DMS 273 (cell line): ENCODE results near the gene NKAPL.
A peak's percentile ranks its signal among the peaks of the same experiment; 100 is the strongest.

ENCODE experiments used
- DNase-seq: peaks from one replicate; lab custom pipeline; 2025; ENCODE audit not compliant: unreplicated experiment; lab: John Stamatoyannopoulos, UW

NKAPL gene

DNA sequence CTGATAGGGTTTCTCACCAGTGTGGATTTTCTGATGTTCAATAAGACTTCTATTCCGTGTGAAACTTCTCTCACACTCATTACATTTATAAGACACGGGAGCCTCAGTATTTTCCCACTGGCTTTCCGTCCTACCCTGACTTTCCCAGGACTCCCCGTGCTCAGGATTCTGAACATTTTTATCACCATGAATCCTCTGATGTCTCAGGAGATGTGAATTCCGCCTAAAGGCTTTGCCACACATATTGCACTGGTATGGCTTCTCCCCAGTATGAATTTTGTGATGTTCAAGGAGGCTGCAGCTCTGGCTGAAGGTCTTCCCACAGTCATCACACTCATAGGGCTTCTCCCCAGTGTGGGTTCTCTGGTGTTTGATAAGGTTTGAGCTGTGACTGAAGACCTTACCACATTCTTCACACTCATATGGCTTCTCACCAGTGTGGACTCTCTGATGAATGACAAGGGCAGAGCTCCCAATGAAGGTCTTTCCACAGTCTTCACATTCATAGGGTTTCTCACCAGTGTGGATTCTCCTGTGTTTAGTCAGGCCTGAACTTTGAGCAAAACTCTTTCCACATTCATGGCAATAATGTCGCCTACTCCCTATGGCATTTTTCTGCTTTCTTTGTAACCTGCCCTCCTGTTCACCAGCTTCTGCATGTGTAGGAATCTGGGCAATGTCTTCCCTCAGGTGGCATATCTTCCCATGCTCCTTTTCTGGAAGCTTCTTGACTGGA lies 13.7 kb upstream of the NKAPL start:
- DNase-seq: no peak

DNA sequence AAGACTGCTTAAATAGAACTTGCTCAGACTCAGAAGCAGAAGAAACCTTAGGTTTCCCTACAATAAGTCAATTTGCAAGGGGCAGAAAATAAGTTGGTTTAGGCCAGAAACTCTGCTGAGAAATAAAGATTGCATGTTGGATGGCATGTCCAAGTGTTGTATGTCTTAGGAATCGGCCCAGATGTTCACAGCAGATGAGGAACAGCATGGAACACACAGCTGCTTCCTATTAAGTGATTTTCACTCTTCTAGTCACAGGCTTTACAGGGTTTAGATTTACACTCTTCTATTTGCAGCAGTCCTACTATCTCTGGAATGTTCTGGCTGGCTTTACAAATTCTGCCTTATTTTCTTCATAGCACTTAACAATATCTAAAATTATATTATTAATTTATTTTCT lies 10.2 kb upstream of the NKAPL start:
- no peak for DNase-seq

DNA sequence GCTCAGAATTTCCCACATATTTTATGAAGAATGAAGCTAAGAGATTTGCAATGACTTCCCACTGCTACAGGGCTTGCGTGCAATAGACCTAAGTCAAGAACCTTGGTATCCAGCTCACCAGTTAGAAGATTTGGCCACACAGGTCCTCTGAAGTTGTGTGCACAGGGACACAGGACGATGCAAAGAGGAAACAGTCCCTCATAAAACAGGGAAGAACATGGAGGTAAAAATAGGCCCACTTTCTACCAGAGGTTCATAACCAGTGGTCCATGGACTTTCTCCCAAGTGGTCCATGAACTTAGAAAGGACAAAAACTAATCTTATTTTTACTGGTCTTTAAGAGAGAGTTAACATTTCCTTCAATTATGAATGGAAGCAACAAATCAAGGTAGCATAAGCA lies 8.3 kb upstream of the NKAPL start:
- no peak for DNase-seq

DNA sequence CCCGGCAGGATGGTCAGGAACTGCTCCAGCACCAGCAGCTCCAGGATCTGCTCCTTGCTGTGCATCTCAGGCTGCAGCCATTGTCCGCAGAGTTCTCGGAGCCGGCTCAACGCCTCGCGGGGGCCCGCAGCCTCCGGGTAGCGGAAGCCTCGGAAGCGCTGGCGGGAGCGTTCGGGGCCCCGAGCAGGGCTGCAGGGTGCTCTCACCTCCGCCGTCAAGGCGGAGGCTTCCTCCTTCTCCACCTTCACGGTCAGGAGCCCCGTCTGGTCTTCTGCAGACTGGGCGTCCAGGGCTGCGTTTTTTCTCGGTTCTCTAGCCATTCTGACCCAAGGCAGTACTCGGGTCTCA lies 7.5 kb upstream of the NKAPL start:
- DNase-seq: peak; percentile 47

DNA sequence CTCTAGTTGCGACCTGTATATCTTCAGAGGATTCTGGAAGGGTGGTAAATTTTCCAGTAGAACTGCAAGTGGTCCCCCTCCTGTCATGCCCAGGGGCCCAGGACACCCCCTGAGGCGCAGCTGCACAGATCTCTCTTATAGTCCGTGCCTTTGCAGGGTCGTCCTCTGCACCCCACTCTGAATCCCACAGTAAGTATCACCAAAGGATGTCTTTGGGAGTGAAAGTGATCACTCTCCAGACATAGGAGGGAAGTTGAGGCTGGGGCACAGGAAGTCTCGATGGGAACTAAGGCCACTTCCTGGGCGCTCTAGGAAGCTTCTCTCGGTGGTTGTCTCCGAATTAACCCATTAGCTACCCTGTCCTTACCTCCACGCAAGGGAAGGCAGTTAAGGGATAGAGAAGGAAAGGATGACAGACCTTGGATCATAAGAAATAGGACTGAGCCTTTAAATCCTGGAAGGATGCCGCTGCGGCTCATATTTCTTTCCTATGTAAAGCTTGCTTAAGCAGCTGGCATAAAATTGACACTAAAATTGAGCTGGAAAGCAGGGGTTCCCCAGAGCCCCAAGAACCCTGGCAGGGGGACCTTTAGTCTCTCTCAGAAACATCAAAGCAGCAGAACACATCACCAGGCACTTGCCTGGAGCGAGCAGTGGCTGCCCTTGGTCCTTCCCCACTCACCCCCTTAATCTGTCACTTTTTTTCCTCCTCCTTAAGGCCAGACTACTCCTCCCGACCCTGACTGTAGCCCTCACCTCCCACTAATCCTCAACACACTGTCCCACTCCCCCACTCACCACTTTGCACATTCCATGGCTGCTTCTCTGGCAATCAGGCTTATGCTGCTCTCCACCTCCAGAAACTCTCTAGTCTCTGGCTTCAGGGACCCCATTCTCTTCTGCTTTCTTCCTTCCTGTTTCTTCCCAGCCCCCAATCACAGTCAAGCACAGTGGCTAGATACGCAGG lies 6.8 kb upstream of the NKAPL start, which contains the start of gene ZKSCAN4:
Gene ZKSCAN4 (minus strand): TSS at position 261 of the 967 bp plus-strand sequence. CDS start 289 bp downstream, outside the sequence.
- peak; percentile 96 for DNase-seq

DNA sequence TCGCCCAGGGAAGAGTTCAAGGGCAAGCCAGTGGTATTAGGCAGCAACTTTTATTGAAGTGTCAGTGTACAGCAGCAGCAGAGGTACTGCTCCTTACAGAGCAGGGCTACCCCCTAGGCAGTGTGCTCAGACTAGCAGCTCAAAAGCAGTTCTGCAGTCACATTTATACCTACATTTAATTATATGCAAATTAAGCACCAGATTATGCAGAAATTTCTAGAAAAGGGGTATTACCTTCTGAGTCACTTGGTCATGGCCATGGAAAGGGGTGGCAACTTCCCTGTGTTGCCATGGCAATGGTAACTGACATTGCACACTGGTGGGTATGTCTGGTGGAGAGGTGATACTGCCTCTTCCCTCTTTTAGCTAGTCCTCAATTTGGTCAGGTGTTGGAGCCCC lies 5.0 kb upstream of the NKAPL start:
- no peak for DNase-seq

DNA sequence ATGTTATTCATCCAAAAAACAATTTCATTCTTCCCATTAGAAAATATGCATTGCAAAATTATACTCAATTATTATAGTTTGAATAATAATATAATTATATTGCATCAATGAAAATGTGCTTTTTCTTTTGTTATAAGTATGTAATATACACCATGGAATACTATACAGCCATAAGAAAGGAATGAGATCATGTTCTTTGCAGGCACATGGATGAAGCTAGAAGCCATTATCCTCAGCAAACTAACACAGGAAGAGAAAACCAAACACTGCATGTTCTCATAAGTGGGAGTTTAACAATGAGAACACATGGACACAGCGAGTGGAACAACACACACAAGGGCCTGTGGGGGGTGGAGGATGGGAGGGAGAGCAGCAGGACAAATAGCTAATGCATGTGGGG lies 2.1 kb upstream of the NKAPL start:
- DNase-seq: no peak

DNA sequence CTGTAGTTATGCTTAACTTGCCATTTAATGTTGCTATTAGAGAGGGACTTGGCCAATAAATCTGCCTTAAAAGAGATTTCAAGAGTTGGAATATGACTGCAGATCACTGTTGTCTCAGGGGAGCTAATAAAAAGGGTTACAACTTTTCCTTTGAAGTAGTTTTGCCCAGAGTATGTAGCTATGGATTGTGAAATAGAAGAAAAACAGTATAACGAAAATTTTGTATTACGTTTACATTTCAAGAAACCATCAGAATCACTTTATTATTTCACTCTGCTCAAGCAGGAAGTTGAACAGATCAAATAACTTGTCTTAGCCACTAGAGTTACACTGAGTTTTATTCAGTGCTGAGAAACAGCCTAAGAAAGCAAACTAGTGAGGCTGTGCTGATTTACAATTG lies 4.8 kb downstream of the NKAPL start:
- no peak for DNase-seq

DNA sequence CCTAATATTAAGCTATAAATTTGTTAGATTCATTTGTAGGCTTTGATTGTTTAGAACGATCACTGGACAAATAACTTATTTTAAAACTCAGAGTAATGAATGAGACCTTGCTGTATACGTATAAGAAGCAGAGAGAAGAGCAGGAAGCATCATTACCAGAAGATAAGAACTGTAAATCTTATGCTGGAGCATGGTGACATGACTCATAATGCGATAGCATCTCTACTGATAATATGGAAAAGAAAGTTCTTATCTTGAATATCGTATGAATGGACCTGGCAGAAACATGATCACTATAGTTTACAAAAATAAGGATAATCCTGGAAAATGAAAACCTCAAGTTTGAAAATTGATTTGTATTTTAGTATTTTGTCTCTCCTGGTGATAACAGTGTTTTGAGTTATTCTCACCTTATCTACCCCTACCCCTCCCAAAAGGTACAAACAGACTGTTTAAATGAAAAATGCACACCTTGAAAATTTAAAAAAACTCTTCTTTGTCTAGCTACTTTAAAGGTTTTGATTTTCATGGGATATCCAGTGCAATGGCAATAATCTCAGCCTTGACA lies 5.8 kb downstream of the NKAPL start:
- no peak for DNase-seq

DNA sequence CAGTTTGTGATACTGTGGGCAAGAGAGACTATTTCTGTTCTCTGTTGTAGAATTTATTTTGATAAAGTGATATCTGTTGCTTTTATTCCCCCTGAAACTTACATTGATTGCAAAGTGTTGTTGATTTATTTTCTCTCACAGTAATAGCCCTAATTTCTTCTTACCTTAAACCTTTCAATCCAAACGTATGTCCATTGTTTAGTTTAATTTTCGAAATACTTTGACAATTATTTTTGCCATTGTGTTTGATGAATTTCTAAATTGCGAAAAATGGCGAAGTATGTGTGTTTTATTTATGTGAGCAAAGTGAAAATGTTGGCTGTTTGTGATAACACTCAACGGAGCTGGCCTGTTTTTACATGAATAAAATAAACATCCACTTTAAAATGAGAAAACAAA lies 7.5 kb downstream of the NKAPL start:
- DNase-seq: no peak

DNA sequence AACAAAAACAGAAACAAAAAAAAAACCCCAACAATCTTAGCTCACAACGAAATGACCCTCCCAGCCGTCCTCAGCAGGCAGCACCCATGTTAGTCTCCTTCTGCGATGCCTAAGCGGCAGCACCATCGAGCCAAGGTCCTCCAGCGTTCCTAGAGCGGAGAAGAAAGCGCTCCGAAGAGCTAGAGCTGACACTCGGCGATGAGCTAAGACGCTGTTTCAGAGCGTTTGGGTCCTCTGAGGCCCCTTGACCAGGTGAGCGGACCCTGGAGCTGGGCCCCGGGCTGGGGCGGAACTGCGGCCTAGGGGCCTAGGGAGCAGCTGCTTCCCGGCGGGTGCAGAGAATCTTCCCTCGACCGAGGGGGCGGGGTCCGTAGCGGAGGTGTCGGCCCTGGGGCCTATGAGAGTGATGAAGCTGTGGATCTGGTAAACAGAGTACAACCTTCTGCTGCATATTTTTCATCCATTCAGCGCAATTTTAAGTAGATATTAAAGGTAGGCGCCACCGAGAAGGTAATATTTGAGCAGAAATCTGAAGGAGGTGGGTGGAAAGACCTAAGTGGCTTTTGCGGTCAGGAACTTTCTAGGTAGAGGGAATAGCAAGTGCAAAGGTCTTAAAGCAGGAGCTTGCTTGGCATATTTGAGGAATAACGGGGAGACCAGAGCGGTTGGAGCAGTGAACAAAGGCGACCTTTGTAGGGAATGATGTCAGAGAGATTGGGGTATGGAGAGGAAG lies 8.0 kb downstream of the NKAPL start, which contains the start of gene ZSCAN26:
Gene ZSCAN26 (plus strand): TSS at position 182 of the 733 bp plus-strand sequence. CDS start 4,777 bp downstream, outside the sequence.
- peak; percentile 96 for DNase-seq

DNA sequence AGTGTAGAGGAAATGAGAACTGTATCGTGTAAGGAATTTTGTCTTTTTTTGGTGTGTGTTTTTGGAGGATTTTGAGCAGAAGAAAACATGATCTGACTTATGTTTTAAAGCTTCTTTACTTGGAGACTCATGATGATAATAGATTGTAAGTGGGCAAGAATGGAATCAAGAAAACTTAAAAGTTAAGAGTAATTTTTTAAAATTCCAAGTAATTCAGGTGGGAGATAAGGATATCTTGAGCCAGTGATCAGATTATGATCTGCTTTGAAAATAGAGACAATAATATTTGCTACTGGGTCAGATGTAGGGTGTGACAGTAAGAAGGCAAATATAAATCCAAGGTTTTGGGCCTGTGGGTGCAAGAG lies 8.6 kb downstream of the NKAPL start:
- DNase-seq: no peak

DNA sequence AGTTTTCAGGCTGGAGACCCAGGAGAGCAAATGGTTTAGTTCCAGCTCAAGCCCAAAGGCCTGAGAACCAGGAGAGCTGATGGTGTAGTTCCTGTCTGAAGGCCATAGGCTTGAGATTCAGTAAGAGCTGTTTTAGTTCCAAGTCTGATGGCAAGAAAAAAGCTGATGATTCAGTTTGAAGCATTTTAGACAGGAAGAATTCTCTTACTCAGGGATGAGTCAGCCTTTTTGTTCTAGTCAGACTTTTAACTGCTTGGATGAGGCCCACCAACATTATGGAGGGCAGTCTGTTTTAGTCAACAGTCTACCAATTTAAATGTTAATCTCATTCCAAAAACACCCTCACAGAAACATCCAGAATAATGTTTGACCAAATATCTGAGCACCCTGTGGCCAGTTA lies 10.4 kb downstream of the NKAPL start:
- DNase-seq: no peak

DNA sequence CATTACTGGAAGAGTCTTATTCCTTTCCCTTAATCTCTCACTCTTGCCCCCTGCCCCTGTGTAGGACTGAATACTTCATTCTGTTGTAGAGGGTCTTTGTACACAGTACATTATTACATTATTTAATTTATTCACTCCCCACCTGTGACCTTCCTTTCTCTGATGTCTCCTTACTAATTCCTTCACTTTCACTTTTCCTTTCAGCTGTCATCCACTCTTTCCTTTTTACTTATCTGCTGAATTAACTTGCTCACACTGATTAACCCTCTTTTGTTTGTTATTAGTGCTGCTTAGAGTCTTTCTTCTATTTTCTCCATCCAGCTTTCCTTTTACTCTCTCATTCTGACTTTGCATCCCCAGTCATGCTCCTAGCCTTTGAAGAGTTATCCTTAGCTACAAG lies 15.8 kb downstream of the NKAPL start:
- no peak for DNase-seq

DNA sequence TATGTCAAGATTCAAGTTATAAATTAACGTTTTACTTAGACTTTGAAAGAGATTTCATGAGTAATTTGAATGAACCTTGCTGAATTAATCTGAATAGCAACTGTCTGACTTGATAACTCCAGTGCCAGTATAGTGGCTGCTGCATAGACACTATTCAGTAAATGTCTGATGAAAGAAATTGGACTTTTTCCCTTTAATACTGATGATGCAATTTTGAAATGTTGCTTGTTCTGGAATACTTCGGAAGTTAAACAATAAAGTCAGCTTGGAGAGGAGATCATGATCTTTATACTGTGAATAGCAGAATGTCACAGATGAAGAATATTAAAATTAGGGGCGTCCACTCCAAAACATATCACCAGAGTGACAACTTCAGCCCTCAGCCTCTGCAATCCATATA lies 18.6 kb downstream of the NKAPL start:
- no peak for DNase-seq

DNA sequence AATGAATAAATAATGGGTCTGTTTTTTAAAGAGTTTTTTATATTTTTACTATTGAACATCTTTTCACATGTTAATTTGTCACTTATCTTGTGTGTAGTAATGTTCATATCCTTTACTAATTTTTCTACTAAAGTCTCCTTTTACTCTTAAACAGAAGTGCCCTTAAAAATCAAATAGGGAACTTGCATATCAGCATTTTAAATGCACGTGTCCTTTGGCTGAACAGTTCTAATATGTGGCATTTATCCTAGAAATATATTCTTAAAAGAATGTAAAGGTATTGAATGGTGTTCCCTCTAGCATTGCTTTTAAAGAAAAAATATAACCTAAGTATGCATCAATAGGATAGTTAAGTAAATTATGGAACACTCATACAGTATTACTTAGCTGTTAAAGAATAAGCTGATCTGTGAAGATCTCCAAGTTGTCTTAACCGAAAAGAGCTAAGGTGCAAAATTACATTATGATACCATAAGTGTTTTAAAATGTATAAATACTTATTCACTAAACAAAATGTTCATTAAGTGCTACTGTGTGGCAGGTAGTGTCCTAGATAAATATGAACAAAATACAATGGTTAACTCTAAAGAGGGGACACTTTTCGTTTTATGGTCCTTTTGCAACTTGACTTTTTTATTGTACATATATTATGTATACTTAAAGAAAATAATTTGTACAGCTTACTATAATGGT lies 21.6 kb downstream of the NKAPL start:
- DNase-seq: no peak

DNA sequence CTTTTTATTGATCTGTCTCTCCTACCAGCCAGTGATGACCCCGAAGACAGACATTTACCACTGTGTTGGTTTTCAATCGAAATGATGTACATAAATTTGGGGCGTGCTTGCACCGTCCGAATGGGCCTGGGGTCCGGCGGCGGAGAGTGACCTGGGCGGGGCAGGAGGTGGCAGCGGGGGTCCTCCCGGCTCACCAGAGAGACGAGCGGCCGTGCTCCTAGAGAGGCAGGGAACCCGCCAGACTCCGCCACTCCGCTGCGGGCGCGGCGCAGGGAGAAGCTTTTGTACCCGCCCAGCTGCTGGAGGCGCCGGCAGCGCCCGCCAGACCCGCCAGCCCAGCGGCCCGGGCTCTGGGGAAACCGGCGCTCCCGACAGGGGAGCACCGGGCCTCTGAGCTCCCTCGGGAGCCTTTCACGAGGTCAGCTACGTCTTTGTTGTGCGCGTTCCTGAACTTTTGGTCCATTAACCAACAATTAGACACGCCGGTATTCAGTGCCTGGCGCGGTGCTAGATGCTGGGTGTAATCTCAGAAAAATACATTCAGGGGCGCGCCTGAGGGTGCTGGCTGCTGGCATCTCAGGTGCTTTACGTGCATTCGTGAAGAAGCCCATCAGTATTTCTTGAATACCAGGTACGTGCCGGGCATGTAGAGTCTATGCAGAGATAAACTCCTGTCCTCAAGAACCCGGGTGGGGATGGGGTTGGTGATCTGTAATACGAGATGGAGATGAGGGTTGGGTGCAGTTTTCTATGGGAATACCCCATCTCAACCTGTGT lies 22.4 kb downstream of the NKAPL start, which contains the start of gene PGBD1:
Gene PGBD1 (plus strand): TSS at position 285 of the 777 bp plus-strand sequence. CDS start 2,242 bp downstream, outside the sequence.
- DNase-seq: peak; percentile 93

DNA sequence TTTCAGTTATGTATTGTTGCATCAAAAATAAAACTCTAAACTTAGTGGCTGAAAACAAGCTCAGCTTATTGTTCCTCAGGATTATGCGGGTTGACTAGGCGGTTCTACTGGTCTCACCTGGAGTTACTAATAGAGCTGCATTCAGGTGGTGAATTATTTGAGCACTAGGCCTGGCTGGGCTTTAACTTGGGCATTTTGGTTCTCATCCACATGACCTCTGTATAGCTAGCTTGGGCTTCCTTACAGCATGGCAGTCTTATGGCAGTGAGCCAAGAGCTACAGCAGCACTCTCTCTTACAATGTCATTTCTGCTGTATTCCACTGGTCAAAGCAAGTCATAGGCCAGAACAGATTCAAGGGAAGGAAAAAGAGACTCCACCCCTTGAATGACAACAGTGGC lies 23.8 kb downstream of the NKAPL start:
- DNase-seq: peak; percentile 30

DNA sequence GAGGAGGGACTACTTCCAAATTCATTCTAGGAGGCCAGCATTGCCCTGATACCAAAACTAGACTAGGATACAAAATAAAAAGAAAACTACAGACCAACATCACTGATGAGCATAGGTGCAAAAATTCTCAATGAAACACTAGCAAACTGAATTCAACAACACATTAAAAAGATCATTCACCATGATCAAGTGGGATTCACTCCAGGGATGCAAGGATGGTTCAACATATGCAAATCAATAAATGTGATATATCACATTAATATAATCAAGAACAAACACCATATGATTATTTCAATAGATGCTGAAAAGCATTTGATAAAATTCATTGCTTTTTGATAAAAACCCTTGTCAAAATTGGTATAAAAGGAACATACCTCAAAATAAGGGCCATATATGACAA lies 32.5 kb downstream of the NKAPL start:
- DNase-seq: no peak

DNA sequence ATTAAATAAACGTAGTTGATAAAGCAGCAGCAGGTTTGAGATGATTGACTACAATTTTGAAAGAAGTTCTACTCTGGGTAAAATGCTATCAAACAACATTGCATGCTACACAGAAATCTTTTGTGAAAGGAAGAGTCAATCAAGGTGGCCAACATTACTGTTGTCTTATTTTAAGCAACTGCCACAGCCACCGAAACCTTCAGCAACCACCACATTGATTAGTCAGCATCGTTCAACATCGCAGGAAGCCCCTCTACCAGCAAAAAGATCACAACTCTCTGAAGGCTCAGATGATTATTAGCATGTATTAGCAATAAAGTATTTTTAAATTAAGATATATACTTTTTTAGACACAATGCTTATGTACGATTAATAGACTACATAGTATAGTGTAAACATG lies 36.2 kb downstream of the NKAPL start:
- DNase-seq: no peak
